GM23338 (cell line): ENCODE measurements around the gene VMO1. TPM values are rescaled to one million over a fixed set of nuclear protein-coding genes. Genes with fewer than 3 reads are reported as not detected.
A peak's percentile ranks its signal among the peaks of the same experiment; 100 is the strongest.

ENCODE experiments used
- ATAC-seq: fragments of 200-7000 bp; cut with Tn5 transposase; 3 replicates; pipeline ENCODE4 v1.9.1; 2020
- DNase-seq: peaks from one replicate; pipeline ENCODE4 v3.0.0-alpha.2; 2015; ENCODE audit warnings: low spot score
- H2AFZ ChIP-seq: fragments of 200-600 bp; sonication (generic); 2 replicates; pipeline ENCODE4 v1.8.0; 2016; ENCODE audit warnings: antibody characterized with exemption, mild to moderate bottlenecking, moderate library complexity
- H3F3A ChIP-seq: fragments of 200-600 bp; sonication (generic); replicated peaks from 2 replicates; pipeline ENCODE4 v1.8.0; 2017; ENCODE audit warnings: antibody characterized with exemption, mixed run types, low read depth
- H3K27ac ChIP-seq: fragments of 200-600 bp; sonication (generic); 2 replicates; pipeline ENCODE4 v1.6.1; 2016; ENCODE audit warnings: low read depth
- H3K27me3 ChIP-seq: fragments of 200-600 bp; sonication (generic); 2 replicates; pipeline ENCODE4 v1.8.0; 2016; ENCODE audit warnings: mild to moderate bottlenecking, mixed run types, moderate library complexity; ENCODE audit not compliant: insufficient read depth
- H3K36me3 ChIP-seq: fragments of 200-600 bp; sonication (generic); 2 replicates; pipeline ENCODE4 v1.8.0; 2016; ENCODE audit warnings: mild to moderate bottlenecking; ENCODE audit not compliant: insufficient read depth
- H3K4me1 ChIP-seq: fragments of 200-600 bp; sonication (generic); 2 replicates; pipeline ENCODE4 v1.8.0; 2016; ENCODE audit warnings: mild to moderate bottlenecking, moderate library complexity; ENCODE audit not compliant: insufficient read depth
- H3K4me2 ChIP-seq: fragments of 200-600 bp; sonication (generic); 2 replicates; pipeline ENCODE4 v1.7.1; 2017; ENCODE audit warnings: mixed run types
- H3K4me3 ChIP-seq: fragments of 200-600 bp; sonication (generic); 2 replicates; pipeline ENCODE4 v1.6.1; 2016; ENCODE audit warnings: mixed run types
- H3K79me2 ChIP-seq: fragments of 200-600 bp; sonication (generic); replicated peaks from 2 replicates; pipeline ENCODE4 v1.8.0; 2017; ENCODE audit warnings: mild to moderate bottlenecking; ENCODE audit not compliant: insufficient read depth
- H3K9me2 ChIP-seq: fragments of 200-600 bp; sonication (generic); 2 replicates; pipeline ENCODE4 v1.8.0; 2017; ENCODE audit not compliant: insufficient read depth
- H4K20me1 ChIP-seq: fragments of 200-600 bp; sonication (generic); replicated peaks from 2 replicates; pipeline ENCODE4 v1.8.0; 2017; ENCODE audit warnings: mild to moderate bottlenecking; ENCODE audit not compliant: insufficient read depth
- H3K27ac Mint-ChIP-seq: 2 replicates; pipeline ENCODE4 v1.8.0; 2020; ENCODE audit warnings: inconsistent platforms, mild to moderate bottlenecking, moderate library complexity, mixed read lengths
- H3K27me3 Mint-ChIP-seq: 3 replicates; pipeline ENCODE4 v1.8.0; 2022; ENCODE audit warnings: low read depth, mild to moderate bottlenecking, moderate library complexity, mixed read lengths, inconsistent platforms; ENCODE audit not compliant: insufficient read depth, poor library complexity
- H3K36me3 Mint-ChIP-seq: 3 replicates; pipeline ENCODE4 v1.8.0; 2021; ENCODE audit warnings: low read depth, mild to moderate bottlenecking, inconsistent platforms, moderate library complexity, mixed read lengths
- H3K4me1 Mint-ChIP-seq: 3 replicates; pipeline ENCODE4 v1.8.0; 2020; ENCODE audit warnings: mild to moderate bottlenecking, inconsistent platforms, mixed read lengths
- H3K4me3 Mint-ChIP-seq: 3 replicates; pipeline ENCODE4 v1.8.0; 2021; ENCODE audit warnings: moderate library complexity, mild to moderate bottlenecking, inconsistent platforms, mixed read lengths
- H3K9me3 Mint-ChIP-seq: 3 replicates; pipeline ENCODE4 v1.8.0; 2020; ENCODE audit warnings: moderate library complexity, mild to moderate bottlenecking, inconsistent platforms, mixed read lengths
- CTCF ChIP-seq, 2 experiments: fragments of 200-600 bp in 1 of 2; sonication (generic) in 1 of 2; conservative IDR thresholded peaks; 2 replicates each; pipeline versions ENCODE4 v1.5.1 to v1.6.1; 2016 to 2017; ENCODE audit warnings: antibody characterized with exemption in 2 of 2, low read depth in 2 of 2, mild to moderate bottlenecking in 2 of 2, moderate library complexity in 1 of 2
- EZH2phosphoT487 ChIP-seq: fragments of 200-600 bp; sonication (generic); IDR thresholded peaks from one replicate; pipeline ENCODE4 v1.8.1; 2018; ENCODE audit warnings: antibody characterized with exemption; ENCODE audit not compliant: unreplicated experiment
- ZNF114 ChIP-seq: fragments of 250-450 bp; sonication (Bioruptor Pico); IDR thresholded peaks from 2 replicates; pipeline ENCODE4 v1.5.0; 2020; ENCODE audit warnings: mild to moderate bottlenecking, moderate library complexity
- polyA plus RNA-seq: library from polyadenylated mRNA; unstranded; fragments of >200 nt; fragmentation: Nextera tagmentation; extraction: Ambion mirVana; gene quantifications from 2 replicates; pipeline ENCODE4 v1.2.1, GENCODE V29; 2016
- total RNA-seq: library from RNA; depleted of rRNA; stranded (reverse); fragments of >200 nt; shearing (Covaris generic); gene quantifications from 2 replicates; pipeline ENCODE4 v1.2.3, GENCODE V29; 2014
- TF ChIP-seq, protein P1 (sequence below): fragments of 250-450 bp; sonication (Bioruptor Pico); IDR thresholded peaks from 2 replicates; pipeline ENCODE4 v1.5.0; 2020; ENCODE audit warnings: mild to moderate bottlenecking, moderate library complexity

The VMO1 gene
- total and polyA plus RNA-seq, 2 experiments from 2014 or later = 0.38 to 0.47 TPM

DNA sequence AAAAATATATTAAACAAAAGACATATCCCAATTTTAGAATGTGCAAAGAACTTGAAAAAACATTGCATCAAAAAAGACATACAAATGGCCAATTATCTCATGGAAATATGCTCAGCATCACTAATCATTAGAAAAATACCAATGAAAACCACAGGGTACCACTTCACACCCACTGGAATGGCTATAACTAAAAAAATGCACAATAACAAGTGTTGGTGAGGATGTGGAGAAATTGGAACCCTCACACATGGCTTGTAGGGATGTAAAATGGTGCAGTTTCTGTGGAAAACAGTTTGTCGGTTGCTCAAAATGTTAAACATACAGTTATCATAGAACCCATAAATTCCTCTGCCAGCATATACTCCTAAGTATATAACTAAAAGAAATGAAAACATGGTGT is 9.0 kb upstream of the VMO1 start:
- Histone ChIP-seq H3K9me2 (no peaks in the 10 kb centered on the region), H3K36me3 (peaks cover 13% of the 10 kb centered on the region; the same call in 1 of the 2 replicates), H3K27ac (no peak overlapping the region), H3K4me2 (no peak overlapping the region), H2AFZ (peak overlapping the region; percentile 33), H4K20me1 (no peaks in the 10 kb centered on the region), H3K4me1 (peaks cover 4% of the 10 kb centered on the region), H3K79me2 (peaks cover 16% of the 10 kb centered on the region), H3K27me3 (peaks cover 21% of the 10 kb centered on the region), H3K4me3 (no peak overlapping the region), H3F3A (no peaks in the 10 kb centered on the region; the same call in 1 of the 2 replicates)
- ATAC-seq (no peak), DNase-seq (no peak)
- TF ChIP-seq, protein P1, sequence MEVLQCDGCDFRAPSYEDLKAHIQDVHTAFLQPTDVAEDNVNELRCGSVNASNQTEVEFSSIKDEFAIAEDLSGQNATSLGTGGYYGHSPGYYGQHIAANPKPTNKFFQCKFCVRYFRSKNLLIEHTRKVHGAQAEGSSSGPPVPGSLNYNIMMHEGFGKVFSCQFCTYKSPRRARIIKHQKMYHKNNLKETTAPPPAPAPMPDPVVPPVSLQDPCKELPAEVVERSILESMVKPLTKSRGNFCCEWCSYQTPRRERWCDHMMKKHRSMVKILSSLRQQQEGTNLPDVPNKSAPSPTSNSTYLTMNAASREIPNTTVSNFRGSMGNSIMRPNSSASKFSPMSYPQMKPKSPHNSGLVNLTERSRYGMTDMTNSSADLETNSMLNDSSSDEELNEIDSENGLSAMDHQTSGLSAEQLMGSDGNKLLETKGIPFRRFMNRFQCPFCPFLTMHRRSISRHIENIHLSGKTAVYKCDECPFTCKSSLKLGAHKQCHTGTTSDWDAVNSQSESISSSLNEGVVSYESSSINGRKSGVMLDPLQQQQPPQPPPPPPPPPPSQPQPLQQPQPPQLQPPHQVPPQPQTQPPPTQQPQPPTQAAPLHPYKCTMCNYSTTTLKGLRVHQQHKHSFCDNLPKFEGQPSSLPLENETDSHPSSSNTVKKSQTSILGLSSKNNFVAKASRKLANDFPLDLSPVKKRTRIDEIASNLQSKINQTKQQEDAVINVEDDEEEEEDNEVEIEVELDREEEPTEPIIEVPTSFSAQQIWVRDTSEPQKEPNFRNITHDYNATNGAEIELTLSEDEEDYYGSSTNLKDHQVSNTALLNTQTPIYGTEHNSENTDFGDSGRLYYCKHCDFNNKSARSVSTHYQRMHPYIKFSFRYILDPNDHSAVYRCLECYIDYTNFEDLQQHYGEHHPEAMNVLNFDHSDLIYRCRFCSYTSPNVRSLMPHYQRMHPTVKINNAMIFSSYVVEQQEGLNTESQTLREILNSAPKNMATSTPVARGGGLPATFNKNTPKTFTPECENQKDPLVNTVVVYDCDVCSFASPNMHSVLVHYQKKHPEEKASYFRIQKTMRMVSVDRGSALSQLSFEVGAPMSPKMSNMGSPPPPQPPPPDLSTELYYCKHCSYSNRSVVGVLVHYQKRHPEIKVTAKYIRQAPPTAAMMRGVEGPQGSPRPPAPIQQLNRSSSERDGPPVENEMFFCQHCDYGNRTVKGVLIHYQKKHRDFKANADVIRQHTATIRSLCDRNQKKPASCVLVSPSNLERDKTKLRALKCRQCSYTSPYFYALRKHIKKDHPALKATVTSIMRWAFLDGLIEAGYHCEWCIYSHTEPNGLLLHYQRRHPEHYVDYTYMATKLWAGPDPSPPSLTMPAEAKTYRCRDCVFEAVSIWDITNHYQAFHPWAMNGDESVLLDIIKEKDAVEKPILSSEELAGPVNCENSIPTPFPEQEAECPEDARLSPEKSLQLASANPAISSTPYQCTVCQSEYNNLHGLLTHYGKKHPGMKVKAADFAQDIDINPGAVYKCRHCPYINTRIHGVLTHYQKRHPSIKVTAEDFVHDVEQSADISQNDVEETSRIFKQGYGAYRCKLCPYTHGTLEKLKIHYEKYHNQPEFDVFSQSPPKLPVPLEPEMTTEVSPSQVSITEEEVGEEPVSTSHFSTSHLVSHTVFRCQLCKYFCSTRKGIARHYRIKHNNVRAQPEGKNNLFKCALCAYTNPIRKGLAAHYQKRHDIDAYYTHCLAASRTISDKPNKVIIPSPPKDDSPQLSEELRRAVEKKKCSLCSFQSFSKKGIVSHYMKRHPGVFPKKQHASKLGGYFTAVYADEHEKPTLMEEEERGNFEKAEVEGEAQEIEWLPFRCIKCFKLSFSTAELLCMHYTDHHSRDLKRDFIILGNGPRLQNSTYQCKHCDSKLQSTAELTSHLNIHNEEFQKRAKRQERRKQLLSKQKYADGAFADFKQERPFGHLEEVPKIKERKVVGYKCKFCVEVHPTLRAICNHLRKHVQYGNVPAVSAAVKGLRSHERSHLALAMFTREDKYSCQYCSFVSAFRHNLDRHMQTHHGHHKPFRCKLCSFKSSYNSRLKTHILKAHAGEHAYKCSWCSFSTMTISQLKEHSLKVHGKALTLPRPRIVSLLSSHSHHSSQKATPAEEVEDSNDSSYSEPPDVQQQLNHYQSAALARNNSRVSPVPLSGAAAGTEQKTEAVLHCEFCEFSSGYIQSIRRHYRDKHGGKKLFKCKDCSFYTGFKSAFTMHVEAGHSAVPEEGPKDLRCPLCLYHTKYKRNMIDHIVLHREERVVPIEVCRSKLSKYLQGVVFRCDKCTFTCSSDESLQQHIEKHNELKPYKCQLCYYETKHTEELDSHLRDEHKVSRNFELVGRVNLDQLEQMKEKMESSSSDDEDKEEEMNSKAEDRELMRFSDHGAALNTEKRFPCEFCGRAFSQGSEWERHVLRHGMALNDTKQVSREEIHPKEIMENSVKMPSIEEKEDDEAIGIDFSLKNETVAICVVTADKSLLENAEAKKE (CRISPR knock-in tag) = no peak
- TF ChIP-seq ZNF114 (CRISPR knock-in tag) (no peak), CTCF (conservative IDR thresholded peaks at IDR 0.05; ENCODE audit: low read depth in 2 of 2) (no peak), EZH2phosphoT487 (no peak)
- Mint-ChIP-seq H3K27me3 (peaks cover 22% of the 10 kb centered on the region), H3K27ac (no peak overlapping the region), H3K9me3 (peaks cover 2% of the 10 kb centered on the region; the same call in 2 of the 3 replicates), H3K4me1 (peaks cover 3% of the 10 kb centered on the region), H3K36me3 (peaks cover 18% of the 10 kb centered on the region), H3K4me3 (peak overlapping the region; percentile 98)
